Esophagus squamous epithelium (tissue), 4 donors: ENCODE data around the gene PPP1R37.

Experiments
- CTCF ChIP-seq, 6 experiments: fragments of 450-650 bp in 4 of 6; fragments of 200-600 bp in 2 of 6; sonication (generic) in 2 of 6; IDR thresholded peaks; one replicate each; pipeline ENCODE4 v1.5.1; 2016 to 2019; ENCODE audit warnings: antibody characterized with exemption in 6 of 6, mild to moderate bottlenecking in 4 of 6, moderate library complexity in 4 of 6
- POLR2A ChIP-seq, 4 donors: fragments of 450-650 bp; IDR thresholded peaks; one replicate each; pipeline ENCODE4 v1.6.1; 2017; ENCODE audit warnings: antibody characterized with exemption in 4 of 4, mild to moderate bottlenecking in 4 of 4, moderate library complexity in 3 of 4

- no peak for TF ChIP-seq CTCF (IDR thresholded peaks at IDR 0.05)
- no peak for TF ChIP-seq POLR2A (IDR thresholded peaks at IDR 0.05)
Measured at GRCh38 chr19:45133661-45134060, 40.7 kb downstream of the PPP1R37 start.
